Mucosa of descending colon (tissue), 3 donors: ENCODE data around the gene MIXL1. TPM values are rescaled to one million over a fixed set of nuclear protein-coding genes. Genes with fewer than 3 reads are reported as not detected.

Experiments used
- ATAC-seq: fragments of 200-7000 bp; cut with Tn5 transposase; one replicate; pipeline ENCODE4 v1.9.1; 2020; ENCODE audit warnings: mild to moderate bottlenecking, moderate library complexity
- DNase-seq, 3 donors: peaks; one replicate each; pipeline ENCODE4 v3.0.0-alpha.2; 2020
- H3K36me3 ChIP-seq: fragments of 200-600 bp; one replicate; pipeline ENCODE4 v1.8.0; 2021; ENCODE audit warnings: low read depth, mild to moderate bottlenecking
- H3K4me1 ChIP-seq: fragments of 200-600 bp; one replicate; pipeline ENCODE4 v1.8.0; 2021; ENCODE audit warnings: low read depth, mild to moderate bottlenecking
- H3K4me3 ChIP-seq: fragments of 200-600 bp; one replicate; pipeline ENCODE4 v1.8.0; 2021; ENCODE audit warnings: mild to moderate bottlenecking
- H3K9me3 ChIP-seq: fragments of 200-600 bp; one replicate; pipeline ENCODE4 v1.8.0; 2021; ENCODE audit warnings: mild to moderate bottlenecking
- CTCF ChIP-seq: fragments of 200-600 bp; IDR thresholded peaks from one replicate; pipeline ENCODE4 v1.8.0; 2022; ENCODE audit warnings: antibody characterized with exemption, mild to moderate bottlenecking
- intact Hi-C, 2 donors: fragments of 100-400 bp; cut with DNase I in 1 of 2; cut with micrococcal nuclease in 1 of 2; formaldehyde crosslinking; loops; one replicate each; pipeline versions ENCODE4 v1.11.0 to v1.11.1; 2022; cut with DNase I, micrococcal nuclease
- long read RNA-seq, 2 donors: library from polyadenylated mRNA; unstranded; transcript quantifications; one replicate each; pipeline ENCODE4 v2.0.0, GENCODE V29; 2019 to 2021
- total RNA-seq, 3 donors: library from RNA; stranded (reverse); fragmentation: NEBNext Ultra II Directional in 2 of 3; extraction: Animal tissue kit (Norgen Biotek cat#: 25700) in 2 of 3; gene quantifications; one replicate each; pipeline versions ENCODE4 v1.2.1 to v1.2.4, GENCODE V29; 2021 to 2023
- donor health status: DM: no; HTN: no; CAD: no; lungs with moderate emphysema.
- donor health status: DM: no; HTN: no; CAD: no.
- donor health status: DM: no; HTN: yes; CAD: no.

MIXL1 gene
- total RNA-seq = under 1 TPM; 0.16 to 0.38 (median 0.29) TPM
- long read RNA-seq, donor 1 = 0 reads
- long read RNA-seq, donor 2, partial matches to known transcripts = 0 of 1 reads
- long read RNA-seq, donor 2, other reads (novel, unspliced or antisense) = 0 of 1 reads

- ATAC-seq = peak; percentile 39
- no peak for TF ChIP-seq CTCF
- Histone ChIP-seq H3K4me3 (no peak within 1 kb of the TSS), H3K4me1 (peaks cover 4% of the 10 kb centered on the region), H3K9me3 (no peaks in the 10 kb centered on the region), H3K36me3 (no peaks in the 10 kb centered on the region)
- intact Hi-C loops = no loop called here
- DNase-seq = peak in 1 of 3 donors; percentile 5
Measured at GRCh38 chr1:226223157-226223785, at the start of gene MIXL1. Gene MIXL1 (plus strand): TSS chr1:226223664. CDS start chr1:226223682, 18 bp downstream.

DNA sequence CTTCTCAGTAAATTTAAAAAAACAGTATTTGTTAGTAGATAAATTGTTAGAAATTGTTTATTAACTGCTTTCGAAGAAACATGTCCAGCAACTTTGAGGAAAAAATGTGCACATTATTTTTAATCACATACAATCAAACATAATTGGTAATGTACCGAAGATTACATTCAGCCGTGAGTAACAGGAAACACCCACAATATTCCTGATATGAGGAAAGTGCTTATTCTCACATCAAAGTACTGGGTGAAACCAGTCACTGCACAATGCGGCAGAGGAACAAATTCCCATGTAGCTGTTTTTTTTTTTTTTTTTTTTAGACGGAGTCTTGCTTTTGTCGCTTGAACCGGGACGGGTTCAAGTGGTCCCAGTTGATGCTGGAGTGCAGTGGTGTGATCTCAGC lies 46.6 kb upstream of the MIXL1 start:
- no peak for ATAC-seq

GRCh38 chr1:226181996-226182714 lies 41.3 kb upstream of the MIXL1 start:
- H3K9me3 ChIP-seq = no peaks in the 10 kb centered on the region
- peak; percentile 34 for ATAC-seq
- no peak for TF ChIP-seq CTCF
- no peak overlapping the region for H3K4me3 ChIP-seq
- peaks cover 32% of the 10 kb centered on the region for H3K4me1 ChIP-seq
- peak; percentile 48 to 60 (median 55) for DNase-seq
- no peaks in the 10 kb centered on the region for H3K36me3 ChIP-seq
- intact Hi-C loops = no loop called here

More for the DNA sequence above, 46.6 kb upstream of the MIXL1 start:
- Histone ChIP-seq H3K36me3 (no peaks in the 10 kb centered on the region), H3K9me3 (no peaks in the 10 kb centered on the region), H3K4me3 (no peak overlapping the region), H3K4me1 (peaks cover 9% of the 10 kb centered on the region)
- no peak for TF ChIP-seq CTCF
- intact Hi-C loops = no loop called here
- no peak for DNase-seq

GRCh38 chr1:226185141-226186036 lies 38.1 kb upstream of the MIXL1 start:
- peak overlapping the region; percentile 83 for H3K4me3 ChIP-seq
- ATAC-seq (no peak), DNase-seq (no peak)
- TF ChIP-seq CTCF = no peak
- H3K9me3 ChIP-seq = no peaks in the 10 kb centered on the region
- H3K4me1 ChIP-seq = peaks cover 32% of the 10 kb centered on the region
- intact Hi-C loops = no loop called here
- no peaks in the 10 kb centered on the region for H3K36me3 ChIP-seq
